Transverse colon (tissue), 3 donors: ENCODE results near the gene EFCAB5.

Experiments
- CTCF ChIP-seq, 5 experiments: fragments of 200-600 bp in 3 of 5; fragments of 450-650 bp in 2 of 5; sonication (generic) in 3 of 5; IDR thresholded peaks; 1 replicate in 2 of 5; 2 replicates in 3 of 5; pipeline ENCODE4 v1.5.1; 2016 to 2017; ENCODE audit warnings: antibody characterized with exemption in 5 of 5, inconsistent platforms in 3 of 5, mild to moderate bottlenecking in 2 of 5, moderate library complexity in 1 of 5
- POLR2A ChIP-seq: fragments of 450-650 bp; IDR thresholded peaks from one replicate; pipeline ENCODE4 v1.6.1; 2016; ENCODE audit warnings: antibody characterized with exemption, mild to moderate bottlenecking, moderate library complexity

GRCh38 chr17:30151471-30151870 is 210.0 kb downstream of the EFCAB5 start:
- TF ChIP-seq POLR2A (no peak), CTCF (IDR thresholded peaks at IDR 0.05) (no peak)
